Endodermal cell (in vitro differentiated cells): ENCODE measurements around the gene DRD4. TPM values are rescaled to one million over a fixed set of nuclear protein-coding genes. Genes with fewer than 3 reads are reported as not detected.

Source experiments
- DNase-seq: peaks from one replicate; pipeline ENCODE4 v3.0.0-alpha.2; 2017
- H3K27ac ChIP-seq: 2 replicates; pipeline ENCODE4 v1.5.1; 2013; ENCODE audit warnings: mild to moderate bottlenecking, low read depth, low read length, moderate library complexity
- H3K27me3 ChIP-seq: 2 replicates; pipeline ENCODE4 v1.6.1; 2013; ENCODE audit warnings: mild to moderate bottlenecking, low read length, moderate library complexity; ENCODE audit not compliant: insufficient read depth, control insufficient read depth, poor library complexity, severe bottlenecking
- H3K36me3 ChIP-seq: 2 replicates; pipeline ENCODE4 v1.7.0; 2013; ENCODE audit warnings: mild to moderate bottlenecking, low read length, moderate library complexity; ENCODE audit not compliant: control insufficient read depth, insufficient read depth
- H3K4me1 ChIP-seq: one replicate; pipeline ENCODE4 v1.7.0; 2013; ENCODE audit warnings: low read length; ENCODE audit not compliant: control insufficient read depth, insufficient read depth
- H3K4me3 ChIP-seq: 2 replicates; pipeline ENCODE4 v1.5.1; 2013; ENCODE audit warnings: mild to moderate bottlenecking, low read length, moderate library complexity
- H3K9ac ChIP-seq: 2 replicates; pipeline ENCODE4 v1.6.1; 2013; ENCODE audit warnings: mild to moderate bottlenecking, low read length, moderate library complexity; ENCODE audit not compliant: poor library complexity, severe bottlenecking; ENCODE audit errors: extremely low read depth
- H3K9me3 ChIP-seq: 2 replicates; pipeline ENCODE4 v1.6.1; 2013; ENCODE audit warnings: mild to moderate bottlenecking, low read length, moderate library complexity; ENCODE audit not compliant: control insufficient read depth
- H3K27ac Mint-ChIP-seq: 2 replicates; pipeline ENCODE4 v1.8.0; 2020; ENCODE audit warnings: mixed read lengths
- H3K27me3 Mint-ChIP-seq: 2 replicates; pipeline ENCODE4 v1.8.0; 2021; ENCODE audit warnings: mild to moderate bottlenecking, mixed read lengths; ENCODE audit not compliant: insufficient read depth
- H3K36me3 Mint-ChIP-seq: 2 replicates; pipeline ENCODE4 v1.8.0; 2020; ENCODE audit warnings: low read depth, mixed read lengths
- H3K4me1 Mint-ChIP-seq: 2 replicates; pipeline ENCODE4 v1.8.0; 2020; ENCODE audit warnings: mixed read lengths
- H3K4me3 Mint-ChIP-seq: 2 replicates; pipeline ENCODE4 v1.8.0; 2020; ENCODE audit warnings: mild to moderate bottlenecking, moderate library complexity, mixed read lengths
- H3K9me3 Mint-ChIP-seq: 2 replicates; pipeline ENCODE4 v1.8.0; 2020; ENCODE audit warnings: mild to moderate bottlenecking, mixed read lengths
- CTCF ChIP-seq: fragments of 200-600 bp; sonication (generic); conservative IDR thresholded peaks from 2 replicates; pipeline ENCODE4 v1.5.0; 2021; ENCODE audit warnings: antibody characterized with exemption, mild to moderate bottlenecking
- WGBS, 2 experiments: methylation state at CpG; one replicate each; pipeline versions ENCODE4 v1.1.5 to v1.1.7; 2013; ENCODE audit warnings: missing lambda C conversion rate in 2 of 2, mixed read lengths in 1 of 2; ENCODE audit not compliant: insufficient coverage in 1 of 2, insufficient read length in 1 of 2; 5-methylcytosine and 5-hydroxymethylcytosine counted together
- total RNA-seq, 2 donors: library from RNA; stranded (reverse); fragmentation: NEBNext Ultra II Directional in 1 of 2; extraction: Animal tissue kit (Norgen Biotek cat#: 25700) in 1 of 2; gene quantifications; 2 replicates in 1 of 2; 3 replicates in 1 of 2; pipeline ENCODE4 v1.2.1, GENCODE V29; 2021

The DRD4 gene
- total RNA-seq, 2 donors from 2014 or later, result 1.8 to 2.7 TPM

- TF ChIP-seq CTCF, result no peak
- Histone ChIP-seq H3K27ac (peak within 1 kb of the TSS; percentile 83), H3K27me3 (no peaks in the 10 kb centered on the region), H3K9ac (peak within 1 kb of the TSS; percentile 66), H3K4me1 (no peaks in the 10 kb centered on the region), H3K4me3 (peak within 1 kb of the TSS; percentile 80), H3K9me3 (no peaks in the 10 kb centered on the region), H3K36me3 (peaks cover 29% of the 10 kb centered on the region)
- H3K9me3 Mint-ChIP-seq, result no peaks in the 10 kb centered on the region
- no peaks in the 10 kb centered on the region for H3K27me3 Mint-ChIP-seq
- DNase-seq, result peak; percentile 97
- peak within 1 kb of the TSS; percentile 95 for H3K27ac Mint-ChIP-seq
- no peaks in the 10 kb centered on the region for H3K4me1 Mint-ChIP-seq
- peaks cover 8% of the 10 kb centered on the region for H3K36me3 Mint-ChIP-seq
- peak within 1 kb of the TSS; percentile 69 for H3K4me3 Mint-ChIP-seq
- 13 to 32% methylated on average over 27 to 66 of the region's 66 CpGs for WGBS, 2 experiments
Observed at GRCh38 chr11:615504-616319, 21.4 kb upstream of the DRD4 start, which contains the start of gene IRF7. Gene IRF7 (minus strand): TSS chr11:615950. CDS start chr11:615364, 586 bp downstream.

- Histone ChIP-seq H3K27ac (no peak overlapping the region), H3K36me3 (peaks cover 21% of the 10 kb centered on the region), H3K4me3 (no peak overlapping the region), H3K27me3 (no peaks in the 10 kb centered on the region), H3K4me1 (no peaks in the 10 kb centered on the region), H3K9ac (no peak overlapping the region), H3K9me3 (no peaks in the 10 kb centered on the region)
- 92 to 94% methylated on average over 26 to 39 of the region's 39 CpGs for WGBS, 2 experiments
- H3K4me3 Mint-ChIP-seq, result peak overlapping the region; percentile 69
- peaks cover 5% of the 10 kb centered on the region for H3K36me3 Mint-ChIP-seq
- TF ChIP-seq CTCF, result no peak
- H3K9me3 Mint-ChIP-seq, result no peaks in the 10 kb centered on the region
- H3K27me3 Mint-ChIP-seq, result no peaks in the 10 kb centered on the region
- H3K4me1 Mint-ChIP-seq, result no peaks in the 10 kb centered on the region
- no peak overlapping the region for H3K27ac Mint-ChIP-seq
- no peak for DNase-seq
Observed at GRCh38 chr11:616320-617198, 20.5 kb upstream of the DRD4 start.

- Histone ChIP-seq H3K27ac (no peak overlapping the region), H3K36me3 (peaks cover 13% of the 10 kb centered on the region), H3K4me3 (no peak overlapping the region), H3K9ac (no peak overlapping the region), H3K27me3 (no peaks in the 10 kb centered on the region), H3K9me3 (no peaks in the 10 kb centered on the region), H3K4me1 (no peaks in the 10 kb centered on the region)
- no peaks in the 10 kb centered on the region for H3K27me3 Mint-ChIP-seq
- H3K4me3 Mint-ChIP-seq, result no peak overlapping the region
- no peaks in the 10 kb centered on the region for H3K4me1 Mint-ChIP-seq
- DNase-seq, result no peak
- H3K9me3 Mint-ChIP-seq, result no peaks in the 10 kb centered on the region
- no peak for TF ChIP-seq CTCF
- 95 to 96% methylated on average over 36 to 57 of the region's 57 CpGs for WGBS, 2 experiments
- H3K36me3 Mint-ChIP-seq, result peaks cover 2% of the 10 kb centered on the region
- no peak overlapping the region for H3K27ac Mint-ChIP-seq
Observed at GRCh38 chr11:617199-617911, 19.7 kb upstream of the DRD4 start.
